T-helper 17 cell (primary cell): ENCODE measurements around the gene SOX8. TPM values are rescaled to one million over a fixed set of nuclear protein-coding genes. Genes with fewer than 3 reads are reported as not detected.
A peak's percentile ranks its signal among the peaks of the same experiment; 100 is the strongest.

Source experiments
- ATAC-seq: fragments of 150-1000 bp; cut with Tn5 transposase; 2 replicates; pipeline ENCODE4 v1.10.0; 2021; ENCODE audit warnings: mild to moderate bottlenecking, moderate library complexity
- DNase-seq, 3 donors: peaks; one replicate each; pipeline versions ENCODE4 v3.0.0 to v3.0.0-alpha.2; 2020 to 2021
- H3K9me3 ChIP-seq: one replicate; pipeline ENCODE4 v1.7.0; 2013; ENCODE audit warnings: low read length, mild to moderate bottlenecking; ENCODE audit not compliant: control insufficient read depth, poor library complexity, severe bottlenecking
- H3K27ac Mint-ChIP-seq: one replicate; pipeline ENCODE4 v1.8.0; 2022; ENCODE audit warnings: mild to moderate bottlenecking, moderate library complexity, mixed read lengths
- H3K27me3 Mint-ChIP-seq: one replicate; pipeline ENCODE4 v1.8.0; 2022; ENCODE audit warnings: mixed read lengths
- H3K36me3 Mint-ChIP-seq: one replicate; pipeline ENCODE4 v1.8.0; 2022; ENCODE audit warnings: low read depth, mixed read lengths
- H3K4me1 Mint-ChIP-seq: one replicate; pipeline ENCODE4 v1.8.0; 2022; ENCODE audit warnings: mild to moderate bottlenecking, mixed read lengths
- H3K4me3 Mint-ChIP-seq: one replicate; pipeline ENCODE4 v1.8.0; 2022; ENCODE audit warnings: mild to moderate bottlenecking, moderate library complexity, mixed read lengths
- total RNA-seq, 4 donors: library from RNA in 2 of 4; stranded (reverse) in 2 of 4; gene quantifications; one replicate each; pipeline ENCODE4 v1.2.3 and lab custom pipeline; 2022 to 2026

SOX8 gene
- total RNA-seq, 2 donors from 2014 or later, result 1.1 to 3.1 TPM

- no peaks in the 10 kb centered on the region for H3K27me3 Mint-ChIP-seq
Measured at GRCh38 chr16:970766-971581, 10.6 kb upstream of the SOX8 start, which contains the start of gene LMF1. Gene LMF1 (minus strand): TSS chr16:970984. CDS start chr16:970980, 4 bp downstream.

DNA sequence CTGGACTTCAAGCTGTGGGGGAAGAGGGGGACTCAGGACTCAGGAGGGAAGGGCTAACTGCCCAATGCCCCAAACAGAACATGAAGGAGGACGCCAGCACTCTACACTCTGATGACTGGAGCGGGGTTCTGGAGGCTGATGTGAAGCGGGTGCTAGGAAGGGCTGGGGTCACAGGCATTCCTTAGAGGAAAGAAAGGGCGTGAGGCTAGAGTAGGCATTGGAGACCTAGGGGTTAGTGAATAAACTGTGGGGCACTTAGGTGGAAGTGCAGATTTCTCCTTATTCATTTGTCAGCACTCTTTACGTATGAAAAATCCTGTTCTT is 10.0 kb upstream of the SOX8 start:
- DNase-seq (no peak), ATAC-seq (no peak)
- Mint-ChIP-seq H3K4me3 (peak overlapping the region; percentile 80), H3K27ac (no peak overlapping the region), H3K4me1 (peaks cover 3% of the 10 kb centered on the region), H3K36me3 (no peaks in the 10 kb centered on the region), H3K27me3 (no peaks in the 10 kb centered on the region)
- no peaks in the 10 kb centered on the region for H3K9me3 ChIP-seq

More at GRCh38 chr16:970766-971581, 10.6 kb upstream of the SOX8 start, which contains the start of gene LMF1:
- H3K4me1 Mint-ChIP-seq, result peaks cover 3% of the 10 kb centered on the region
- no peak within 1 kb of the TSS for H3K27ac Mint-ChIP-seq
- ATAC-seq (peak; percentile 97), DNase-seq (peak; percentile 96 to 98 (median 98))
- H3K36me3 Mint-ChIP-seq, result no peaks in the 10 kb centered on the region
- H3K9me3 ChIP-seq, result no peaks in the 10 kb centered on the region
- peak within 1 kb of the TSS; percentile 81 for H3K4me3 Mint-ChIP-seq

DNA sequence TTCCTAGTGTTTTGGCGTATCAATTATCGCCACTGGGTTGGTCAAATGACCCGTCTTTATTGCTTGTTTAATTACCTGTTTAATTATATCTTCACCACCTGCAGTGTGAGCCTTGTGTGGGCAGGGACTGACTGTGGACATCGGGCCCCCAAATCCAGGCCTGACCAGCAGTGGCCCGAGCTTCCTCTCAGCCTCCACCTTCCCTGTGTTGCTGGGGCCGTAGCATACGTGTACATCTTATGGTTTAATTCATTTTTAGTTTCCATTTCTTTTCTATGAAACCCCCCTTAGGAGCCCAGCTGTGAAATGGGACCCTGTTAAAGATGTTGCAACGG is 9.6 kb upstream of the SOX8 start:
- no peaks in the 10 kb centered on the region for H3K9me3 ChIP-seq
- Mint-ChIP-seq H3K27ac (no peak overlapping the region), H3K4me3 (peak overlapping the region; percentile 80), H3K27me3 (no peaks in the 10 kb centered on the region), H3K36me3 (no peaks in the 10 kb centered on the region), H3K4me1 (peaks cover 5% of the 10 kb centered on the region)
- DNase-seq (no peak), ATAC-seq (no peak)

DNA sequence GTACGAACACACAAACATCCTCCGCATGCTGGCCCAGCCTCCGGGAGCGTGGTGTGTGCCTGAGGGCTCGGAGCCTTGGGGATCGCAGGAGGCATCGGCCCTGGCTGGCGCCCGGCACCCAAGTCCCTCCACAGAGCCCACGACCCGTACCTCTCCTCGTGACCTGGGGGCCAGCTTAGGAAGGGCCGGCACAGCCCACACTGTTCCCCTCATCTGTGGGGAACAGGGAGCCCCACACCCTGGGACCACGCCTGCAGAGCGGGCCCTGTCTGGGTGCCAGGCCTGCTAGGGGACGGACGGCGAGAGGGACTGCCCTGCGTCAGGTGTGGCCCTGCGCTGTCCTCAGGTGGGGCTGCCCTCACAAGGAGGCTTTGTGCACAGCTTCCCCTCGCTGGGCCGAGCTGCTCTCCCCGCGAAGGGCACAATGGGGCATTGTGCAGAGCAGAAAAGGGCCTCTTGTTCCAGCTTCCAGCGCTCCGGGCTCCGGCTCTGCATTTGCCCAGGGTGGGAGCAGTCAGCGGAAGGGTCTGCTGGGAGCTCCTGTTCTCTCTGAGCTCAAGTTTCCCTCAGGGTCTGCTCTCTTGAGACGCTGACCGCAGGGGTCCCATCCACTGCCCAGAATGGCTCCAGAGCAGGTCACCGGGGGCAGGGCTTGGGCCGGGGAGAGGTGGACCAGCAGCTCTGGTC is 9.1 kb upstream of the SOX8 start:
- Mint-ChIP-seq H3K4me3 (no peak overlapping the region), H3K4me1 (peaks cover 5% of the 10 kb centered on the region), H3K27me3 (no peaks in the 10 kb centered on the region), H3K36me3 (no peaks in the 10 kb centered on the region), H3K27ac (no peak overlapping the region)
- no peaks in the 10 kb centered on the region for H3K9me3 ChIP-seq
- ATAC-seq, result no peak
- DNase-seq, result no peak

DNA sequence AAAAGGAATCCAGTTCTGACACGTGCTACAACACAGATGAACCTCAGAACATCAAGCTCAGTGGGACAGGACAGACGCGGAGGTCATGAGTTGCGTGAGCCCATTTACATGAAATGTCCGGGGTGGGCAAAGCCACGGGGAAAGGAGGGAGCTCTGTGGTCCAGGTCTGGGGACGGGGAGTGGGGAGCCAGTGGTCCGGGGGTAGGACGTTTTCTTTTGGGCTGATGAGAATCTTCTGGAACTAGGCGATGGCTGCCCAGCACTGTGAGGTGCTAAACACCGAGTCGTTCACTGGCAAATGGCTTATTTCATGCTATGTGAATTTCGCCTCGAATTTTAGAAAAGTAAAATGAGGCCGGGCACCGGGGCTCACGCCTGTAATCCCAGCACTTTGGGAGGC is 8.2 kb upstream of the SOX8 start:
- no peak for DNase-seq
- Mint-ChIP-seq H3K27ac (peak overlapping the region; percentile 70), H3K4me3 (no peak overlapping the region), H3K4me1 (peaks cover 12% of the 10 kb centered on the region), H3K27me3 (no peaks in the 10 kb centered on the region), H3K36me3 (no peaks in the 10 kb centered on the region)
- no peak for ATAC-seq
- no peaks in the 10 kb centered on the region for H3K9me3 ChIP-seq

DNA sequence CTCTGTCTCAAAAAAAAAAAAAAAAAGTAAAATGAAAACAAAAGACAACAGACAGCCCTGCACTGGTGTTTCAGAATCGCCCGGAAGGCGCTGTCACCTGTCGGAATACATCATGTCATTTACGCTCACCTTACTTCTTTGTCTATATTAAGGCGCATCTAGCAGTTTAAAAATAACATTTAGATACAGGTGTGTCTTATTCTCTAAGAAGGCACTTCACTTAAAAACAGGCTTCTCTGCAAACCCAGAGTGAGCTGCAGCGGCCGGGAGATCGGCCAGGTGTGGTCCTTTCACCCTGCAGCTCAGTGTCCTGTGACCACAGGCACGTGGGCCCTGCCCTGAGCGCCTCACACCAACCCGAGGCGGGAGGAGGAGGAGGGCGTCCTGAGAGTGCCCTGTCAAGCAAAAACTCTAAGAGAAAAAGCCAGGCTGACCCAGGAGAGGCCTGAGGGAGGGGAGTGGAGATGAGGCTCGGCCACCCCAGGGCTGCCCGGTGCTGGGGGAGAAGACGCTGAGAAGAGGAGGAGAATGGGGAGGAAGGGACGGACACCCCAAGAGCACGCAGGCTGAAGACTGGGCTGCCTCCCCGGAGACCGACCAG is 7.5 kb upstream of the SOX8 start:
- no peaks in the 10 kb centered on the region for H3K9me3 ChIP-seq
- Mint-ChIP-seq H3K4me1 (peaks cover 12% of the 10 kb centered on the region), H3K36me3 (no peaks in the 10 kb centered on the region), H3K27ac (no peak overlapping the region), H3K4me3 (no peak overlapping the region), H3K27me3 (no peaks in the 10 kb centered on the region)
- DNase-seq (no peak), ATAC-seq (no peak)

DNA sequence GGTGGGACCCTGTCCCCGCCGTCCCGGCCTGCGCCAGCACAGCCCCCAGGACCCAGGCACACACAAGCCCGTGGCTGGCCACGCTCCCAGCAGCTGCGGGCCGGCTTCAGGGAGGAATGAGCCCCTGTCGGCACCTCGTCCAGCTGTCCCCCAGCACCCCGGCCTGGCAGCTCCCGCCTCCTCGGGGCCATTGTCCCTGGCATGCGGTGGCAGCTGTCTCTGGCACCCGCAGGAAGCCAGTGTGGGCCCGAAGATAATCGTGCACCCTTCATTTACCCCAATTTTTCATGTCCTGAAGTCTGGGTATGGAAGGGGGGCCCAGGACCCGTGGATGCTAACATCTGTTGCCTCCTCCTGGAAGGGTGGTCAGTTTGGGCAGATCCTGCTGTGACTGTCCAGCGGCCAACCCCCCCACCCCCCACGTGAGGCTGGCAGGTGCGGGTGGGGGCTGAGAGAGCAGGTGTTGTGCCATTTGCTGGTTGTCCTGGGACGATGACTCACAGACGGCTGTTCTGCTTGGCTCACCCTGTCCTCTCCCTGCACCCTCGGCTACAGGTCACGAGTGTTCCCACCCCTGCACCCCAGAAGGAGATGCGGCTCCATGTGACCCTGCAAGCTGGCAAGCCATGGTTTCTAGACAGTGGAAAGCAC is 6.8 kb upstream of the SOX8 start:
- ATAC-seq (no peak), DNase-seq (no peak)
- Mint-ChIP-seq H3K27me3 (no peaks in the 10 kb centered on the region), H3K4me1 (peaks cover 12% of the 10 kb centered on the region), H3K4me3 (no peak overlapping the region), H3K36me3 (no peaks in the 10 kb centered on the region), H3K27ac (no peak overlapping the region)
- no peaks in the 10 kb centered on the region for H3K9me3 ChIP-seq

DNA sequence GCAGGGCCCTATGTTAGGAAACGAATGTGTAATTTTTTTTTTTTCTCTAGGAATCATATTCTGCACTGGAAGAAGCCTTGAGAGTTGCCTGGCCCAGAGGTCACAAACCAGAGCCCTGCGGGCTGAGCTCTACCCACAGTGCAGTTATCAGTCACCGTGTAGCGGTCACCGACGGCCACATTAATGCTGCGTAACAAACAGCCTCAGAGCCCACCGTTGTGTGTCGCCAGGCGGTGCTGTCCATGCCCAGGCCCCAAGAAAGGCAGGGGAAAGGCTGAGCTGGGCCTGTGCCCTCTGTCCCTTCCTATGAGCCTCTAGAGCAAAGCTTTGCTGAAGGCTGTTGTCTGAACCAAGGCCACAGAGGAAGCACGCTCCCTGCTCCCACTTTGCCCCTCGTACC is 6.3 kb upstream of the SOX8 start:
- no peak for DNase-seq
- no peak overlapping the region for H3K27ac Mint-ChIP-seq
- no peaks in the 10 kb centered on the region for H3K27me3 Mint-ChIP-seq
- peaks cover 12% of the 10 kb centered on the region for H3K4me1 Mint-ChIP-seq
- H3K4me3 Mint-ChIP-seq, result no peak overlapping the region
- H3K36me3 Mint-ChIP-seq, result no peaks in the 10 kb centered on the region
- no peaks in the 10 kb centered on the region for H3K9me3 ChIP-seq
- ATAC-seq, result no peak

- H3K4me3 Mint-ChIP-seq, result peak overlapping the region; percentile 12
- no peaks in the 10 kb centered on the region for H3K27me3 Mint-ChIP-seq
- DNase-seq, result no peak
- H3K27ac Mint-ChIP-seq, result no peak overlapping the region
- H3K4me1 Mint-ChIP-seq, result peaks cover 13% of the 10 kb centered on the region
- H3K36me3 Mint-ChIP-seq, result peaks cover 3% of the 10 kb centered on the region
- no peaks in the 10 kb centered on the region for H3K9me3 ChIP-seq
- peak; percentile 65 for ATAC-seq
Measured at GRCh38 chr16:976389-976931, 5.1 kb upstream of the SOX8 start.

DNA sequence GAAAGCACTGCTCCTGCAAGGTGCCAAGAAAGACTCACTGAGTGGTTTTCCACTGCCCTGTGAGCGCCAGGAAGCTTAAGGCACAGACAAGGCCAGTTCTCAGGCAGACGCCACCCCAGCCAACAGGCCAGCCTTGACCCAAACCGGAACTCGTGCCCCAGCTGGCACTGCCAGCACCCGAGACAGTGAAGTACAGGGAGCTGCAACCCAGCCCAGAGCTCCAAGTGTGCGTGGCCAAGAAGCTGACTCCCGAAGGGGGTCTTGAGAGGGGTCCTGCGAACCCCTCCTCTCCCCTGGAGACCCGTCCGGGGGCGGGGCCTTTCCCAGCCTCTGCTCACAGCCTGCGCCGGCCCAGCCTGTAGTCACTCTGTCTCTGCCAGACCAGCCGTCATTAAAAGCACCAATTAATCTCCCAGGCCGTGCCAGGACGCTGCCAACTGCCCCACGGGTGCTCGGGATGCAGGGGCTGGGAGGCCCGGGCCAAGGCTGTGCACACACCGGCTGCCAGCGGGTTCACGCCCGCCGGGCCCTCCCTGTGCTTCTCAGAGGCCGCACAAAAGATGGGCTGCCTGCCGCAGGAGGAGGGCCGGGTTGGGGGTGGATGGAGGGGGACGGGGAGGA is 4.4 kb upstream of the SOX8 start:
- ATAC-seq, result no peak
- Mint-ChIP-seq H3K27me3 (no peaks in the 10 kb centered on the region), H3K36me3 (peaks cover 3% of the 10 kb centered on the region), H3K27ac (no peak overlapping the region), H3K4me1 (peaks cover 11% of the 10 kb centered on the region), H3K4me3 (no peak overlapping the region)
- DNase-seq, result no peak
- H3K9me3 ChIP-seq, result no peaks in the 10 kb centered on the region

DNA sequence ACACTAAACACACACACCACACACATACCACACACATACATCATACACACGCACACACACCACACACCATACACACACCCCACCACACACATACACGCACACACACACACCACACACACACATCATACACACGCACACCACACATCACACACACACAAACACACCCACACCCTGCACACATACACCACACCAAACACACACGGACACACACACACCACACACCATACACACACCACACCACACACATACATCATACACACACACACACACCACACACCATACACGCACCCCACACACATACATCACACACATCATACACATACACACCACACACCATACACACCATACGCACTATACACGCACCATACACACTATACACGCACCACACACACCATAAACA is 3.7 kb upstream of the SOX8 start:
- DNase-seq (no peak), ATAC-seq (no peak)
- no peak overlapping the region for H3K4me3 Mint-ChIP-seq
- H3K27ac Mint-ChIP-seq, result no peak overlapping the region
- peaks cover 11% of the 10 kb centered on the region for H3K4me1 Mint-ChIP-seq
- peaks cover 3% of the 10 kb centered on the region for H3K36me3 Mint-ChIP-seq
- H3K9me3 ChIP-seq, result no peaks in the 10 kb centered on the region
- no peaks in the 10 kb centered on the region for H3K27me3 Mint-ChIP-seq

GRCh38 chr16:978403-978802 is 3.2 kb upstream of the SOX8 start:
- H3K27me3 Mint-ChIP-seq, result no peaks in the 10 kb centered on the region
- no peaks in the 10 kb centered on the region for H3K9me3 ChIP-seq
- peak overlapping the region; percentile 42 for H3K4me3 Mint-ChIP-seq
- H3K36me3 Mint-ChIP-seq, result peaks cover 3% of the 10 kb centered on the region
- peaks cover 11% of the 10 kb centered on the region for H3K4me1 Mint-ChIP-seq
- H3K27ac Mint-ChIP-seq, result no peak overlapping the region
- no peak for ATAC-seq
- no peak for DNase-seq

- no peak overlapping the region for H3K27ac Mint-ChIP-seq
- ATAC-seq (no peak), DNase-seq (no peak)
- H3K27me3 Mint-ChIP-seq, result no peaks in the 10 kb centered on the region
- H3K36me3 Mint-ChIP-seq, result peaks cover 3% of the 10 kb centered on the region
- peaks cover 11% of the 10 kb centered on the region for H3K4me1 Mint-ChIP-seq
- no peaks in the 10 kb centered on the region for H3K9me3 ChIP-seq
- H3K4me3 Mint-ChIP-seq, result peak overlapping the region; percentile 80
Measured at GRCh38 chr16:979147-979546, 2.4 kb upstream of the SOX8 start.
